Astrocyte (in vitro differentiated cells and primary cell): ENCODE results near the gene CROCC2. TPM values are rescaled to one million over a fixed set of nuclear protein-coding genes. Genes with fewer than 3 reads are reported as not detected.

Experiments used
- DNase-seq: peaks from one replicate; pipeline ENCODE4 v3.0.0-alpha.2; 2010; ENCODE audit warnings: low read depth
- FAIRE-seq: peaks from 2 replicates; lab custom pipeline; 2011; peaks lifted over from hg19 to GRCh38; lab: Jason Lieb, UNC
- H2AFZ ChIP-seq: 2 replicates; pipeline ENCODE4 v1.6.0; 2012; ENCODE audit warnings: low read depth, low read length, inconsistent platforms
- H3K27ac ChIP-seq: 2 replicates; pipeline ENCODE4 v1.5.1; 2011; ENCODE audit warnings: low read depth, low read length, inconsistent platforms
- H3K27me3 ChIP-seq: 2 replicates; pipeline ENCODE4 v1.6.0; 2011; ENCODE audit warnings: low read length, inconsistent platforms; ENCODE audit not compliant: insufficient read depth
- H3K36me3 ChIP-seq: 2 replicates; pipeline ENCODE4 v1.5.1; 2011; ENCODE audit warnings: low read length, inconsistent platforms; ENCODE audit not compliant: insufficient read depth
- H3K4me1 ChIP-seq: 2 replicates; pipeline ENCODE4 v1.5.1; 2011; ENCODE audit warnings: low read length, inconsistent platforms; ENCODE audit not compliant: insufficient read depth
- H3K4me2 ChIP-seq: 2 replicates; pipeline ENCODE4 v1.6.0; 2012; ENCODE audit warnings: low read length, inconsistent platforms
- H3K4me3 ChIP-seq: 2 replicates; pipeline ENCODE4 v1.5.1; 2011; ENCODE audit warnings: low read depth, mild to moderate bottlenecking, low read length, inconsistent platforms; ENCODE audit not compliant: insufficient read depth
- H3K79me2 ChIP-seq: 2 replicates; pipeline ENCODE4 v1.6.0; 2012; ENCODE audit warnings: mild to moderate bottlenecking, low read length, inconsistent platforms; ENCODE audit not compliant: insufficient read depth
- H3K9ac ChIP-seq: 2 replicates; pipeline ENCODE4 v1.6.0; 2012; ENCODE audit warnings: mild to moderate bottlenecking, low read length, inconsistent platforms
- H3K9me3 ChIP-seq: 2 replicates; pipeline ENCODE4 v1.5.1; 2012; ENCODE audit warnings: low read depth, mild to moderate bottlenecking, low read length, inconsistent platforms; ENCODE audit not compliant: insufficient read depth
- H4K20me1 ChIP-seq: 2 replicates; pipeline ENCODE4 v1.6.0; 2012; ENCODE audit warnings: low read length, inconsistent platforms; ENCODE audit not compliant: insufficient read depth
- H3K27ac Mint-ChIP-seq: one replicate; pipeline ENCODE4 v1.8.0; 2021; ENCODE audit warnings: mild to moderate bottlenecking, mixed read lengths; ENCODE audit not compliant: unreplicated experiment
- H3K27me3 Mint-ChIP-seq: one replicate; pipeline ENCODE4 v1.8.0; 2021; ENCODE audit warnings: low read depth, mixed read lengths; ENCODE audit not compliant: unreplicated experiment
- H3K36me3 Mint-ChIP-seq: one replicate; pipeline ENCODE4 v1.8.0; 2021; ENCODE audit warnings: low read depth, mixed read lengths; ENCODE audit not compliant: unreplicated experiment
- H3K4me1 Mint-ChIP-seq: one replicate; pipeline ENCODE4 v1.8.0; 2021; ENCODE audit warnings: low read depth, mixed read lengths; ENCODE audit not compliant: unreplicated experiment
- H3K4me3 Mint-ChIP-seq: one replicate; pipeline ENCODE4 v1.8.0; 2021; ENCODE audit warnings: mild to moderate bottlenecking, moderate library complexity, mixed read lengths; ENCODE audit not compliant: unreplicated experiment
- H3K9me3 Mint-ChIP-seq: one replicate; pipeline ENCODE4 v1.8.0; 2021; ENCODE audit warnings: mild to moderate bottlenecking, mixed read lengths; ENCODE audit not compliant: unreplicated experiment
- EZH2 ChIP-seq: IDR thresholded peaks from 2 replicates; pipeline ENCODE4 v1.6.1; 2012; ENCODE audit warnings: mild to moderate bottlenecking, low read length, inconsistent platforms; ENCODE audit not compliant: insufficient read depth
- total RNA-seq: library from RNA; stranded (reverse); gene quantifications from 2 replicates; pipeline ENCODE4 v1.2.1, GENCODE V29; 2021
- TF ChIP-seq, protein P1 (sequence below): IDR thresholded peaks from 2 replicates; pipeline ENCODE4 v1.5.1; 2011; ENCODE audit warnings: low read depth, mild to moderate bottlenecking, inconsistent platforms, low read length, moderate library complexity; ENCODE audit not compliant: insufficient read depth

Gene CROCC2
- total RNA-seq, 1 donor from 2014 or later = not detected

DNA sequence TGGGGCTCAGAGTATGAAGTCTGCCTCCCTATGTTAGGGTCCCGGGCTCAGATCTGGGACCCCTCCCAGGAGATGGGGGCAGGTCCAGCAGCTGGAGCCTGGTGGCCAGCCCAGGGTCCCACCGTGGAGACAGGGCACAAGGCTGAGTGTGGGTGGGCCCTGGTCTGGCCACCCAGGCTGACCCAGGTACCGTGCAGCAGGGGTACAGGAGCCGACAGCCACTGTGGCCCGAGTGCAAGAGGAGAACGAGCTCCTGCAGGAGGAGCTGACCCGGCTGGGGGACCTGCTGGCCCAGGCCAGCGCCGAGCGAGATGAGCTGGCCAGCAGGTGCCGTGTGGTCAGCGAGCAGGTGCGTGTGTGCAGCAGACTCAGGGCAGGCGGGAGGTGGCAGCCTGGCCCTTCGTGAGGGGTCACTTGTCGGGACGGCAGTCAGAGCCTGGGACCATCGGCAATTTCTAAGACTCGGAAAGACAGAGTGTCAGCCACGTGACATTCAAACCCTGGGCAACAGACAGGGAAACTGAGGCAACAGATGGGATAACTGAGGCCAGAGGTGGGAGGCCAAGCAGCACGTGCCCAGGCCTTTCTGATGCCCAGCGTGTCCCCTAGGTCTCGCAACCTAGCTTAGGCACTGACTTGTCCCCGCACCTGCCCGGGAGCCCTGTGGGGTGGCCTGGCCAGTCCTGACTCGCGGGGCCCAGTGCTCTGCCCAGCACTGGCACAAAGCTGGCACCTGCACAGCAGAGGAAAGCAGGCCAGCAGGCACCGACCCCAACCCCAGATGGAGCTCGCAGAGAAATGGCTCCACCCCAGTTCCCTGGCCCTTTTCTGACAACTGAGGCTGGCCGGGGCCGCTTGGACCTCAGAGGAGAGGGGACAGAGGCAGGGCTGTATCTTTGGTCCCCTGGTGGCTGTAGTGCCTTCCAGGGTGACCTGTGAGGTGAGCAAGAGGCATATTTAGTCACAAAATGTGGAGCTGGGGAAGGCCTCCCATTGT is 13.9 kb downstream of the CROCC2 start:
- Mint-ChIP-seq H3K36me3 (no peaks in the 10 kb centered on the region), H3K27ac (no peak overlapping the region), H3K4me1 (peaks cover 5% of the 10 kb centered on the region), H3K27me3 (peaks cover 20% of the 10 kb centered on the region), H3K9me3 (no peaks in the 10 kb centered on the region), H3K4me3 (no peak overlapping the region)
- FAIRE-seq (no peak), DNase-seq (no peak)
- Histone ChIP-seq H3K36me3 (no peaks in the 10 kb centered on the region), H3K27me3 (no peaks in the 10 kb centered on the region), H3K9me3 (no peaks in the 10 kb centered on the region), H3K27ac (peak overlapping the region; percentile 87), H4K20me1 (no peaks in the 10 kb centered on the region), H3K79me2 (no peaks in the 10 kb centered on the region), H3K9ac (peak overlapping the region; percentile 72), H3K4me3 (no peak overlapping the region), H3K4me1 (peaks cover 33% of the 10 kb centered on the region), H3K4me2 (peak overlapping the region; percentile 41), H2AFZ (no peak overlapping the region)
- TF ChIP-seq, protein P1, sequence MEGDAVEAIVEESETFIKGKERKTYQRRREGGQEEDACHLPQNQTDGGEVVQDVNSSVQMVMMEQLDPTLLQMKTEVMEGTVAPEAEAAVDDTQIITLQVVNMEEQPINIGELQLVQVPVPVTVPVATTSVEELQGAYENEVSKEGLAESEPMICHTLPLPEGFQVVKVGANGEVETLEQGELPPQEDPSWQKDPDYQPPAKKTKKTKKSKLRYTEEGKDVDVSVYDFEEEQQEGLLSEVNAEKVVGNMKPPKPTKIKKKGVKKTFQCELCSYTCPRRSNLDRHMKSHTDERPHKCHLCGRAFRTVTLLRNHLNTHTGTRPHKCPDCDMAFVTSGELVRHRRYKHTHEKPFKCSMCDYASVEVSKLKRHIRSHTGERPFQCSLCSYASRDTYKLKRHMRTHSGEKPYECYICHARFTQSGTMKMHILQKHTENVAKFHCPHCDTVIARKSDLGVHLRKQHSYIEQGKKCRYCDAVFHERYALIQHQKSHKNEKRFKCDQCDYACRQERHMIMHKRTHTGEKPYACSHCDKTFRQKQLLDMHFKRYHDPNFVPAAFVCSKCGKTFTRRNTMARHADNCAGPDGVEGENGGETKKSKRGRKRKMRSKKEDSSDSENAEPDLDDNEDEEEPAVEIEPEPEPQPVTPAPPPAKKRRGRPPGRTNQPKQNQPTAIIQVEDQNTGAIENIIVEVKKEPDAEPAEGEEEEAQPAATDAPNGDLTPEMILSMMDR = no peak
- no peak for TF ChIP-seq EZH2

DNA sequence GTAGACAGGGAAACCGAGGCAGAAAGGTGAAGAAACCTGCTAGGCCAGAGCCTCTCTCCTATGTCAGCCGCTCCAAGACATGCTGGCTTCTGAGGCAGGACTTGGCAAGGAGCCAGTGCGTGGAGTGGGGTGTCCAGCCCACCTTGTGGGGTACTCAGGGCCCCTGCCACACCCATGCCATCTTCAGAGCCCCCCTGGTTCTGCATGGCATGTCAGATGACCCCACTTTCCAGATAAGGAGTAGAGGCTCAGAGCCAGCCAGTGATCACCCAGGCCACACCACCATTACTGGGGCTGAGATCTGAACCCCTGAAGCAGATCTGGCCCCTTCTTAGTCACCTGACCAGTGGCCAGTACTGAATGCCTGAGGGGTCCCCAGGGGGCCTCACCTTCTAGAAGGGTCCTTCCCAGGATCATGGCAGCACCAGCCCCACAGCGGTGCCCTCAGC is 14.7 kb downstream of the CROCC2 start:
- peak overlapping the region; percentile 41 for H3K4me2 ChIP-seq
- Mint-ChIP-seq H3K27me3 (peaks cover 17% of the 10 kb centered on the region), H3K27ac (peak overlapping the region; percentile 47), H3K36me3 (no peaks in the 10 kb centered on the region), H3K9me3 (no peaks in the 10 kb centered on the region), H3K4me3 (no peak overlapping the region), H3K4me1 (peaks cover 5% of the 10 kb centered on the region)
- FAIRE-seq (no peak), DNase-seq (no peak)
- H3K9ac ChIP-seq = peak overlapping the region; percentile 72
- H3K9me3 ChIP-seq = no peaks in the 10 kb centered on the region
- no peak for TF ChIP-seq EZH2
- TF ChIP-seq, protein P1 = no peak
- no peaks in the 10 kb centered on the region for H4K20me1 ChIP-seq
- no peaks in the 10 kb centered on the region for H3K79me2 ChIP-seq
- no peaks in the 10 kb centered on the region for H3K27me3 ChIP-seq
- H3K27ac ChIP-seq = peak overlapping the region; percentile 87
- H3K4me3 ChIP-seq = no peak overlapping the region
- no peaks in the 10 kb centered on the region for H3K36me3 ChIP-seq
- H3K4me1 ChIP-seq = peaks cover 33% of the 10 kb centered on the region
- H2AFZ ChIP-seq = no peak overlapping the region
